RWPE2 (cell line): ENCODE results near the gene GRID2.

Experiments
- ATAC-seq: fragments of 200-7000 bp; cut with Tn5 transposase; 3 replicates; pipeline ENCODE4 v1.9.1; 2021; ENCODE audit warnings: low read depth
- DNase-seq: peaks from one replicate; pipeline ENCODE4 v3.0.0-alpha.2; 2020; ENCODE audit warnings: low spot score
- H3K27ac ChIP-seq: fragments of 450-650 bp; 2 replicates; pipeline ENCODE4 v1.5.1; 2017; ENCODE audit warnings: mild to moderate bottlenecking; ENCODE audit not compliant: poor library complexity, severe bottlenecking
- H3K27me3 ChIP-seq: fragments of 250-450 bp; sonication (Bioruptor Pico); 2 replicates; pipeline ENCODE4 v1.5.1; 2021; ENCODE audit warnings: mild to moderate bottlenecking, moderate library complexity; ENCODE audit not compliant: insufficient read depth, poor library complexity, severe bottlenecking
- H3K36me3 ChIP-seq: fragments of 250-450 bp; sonication (Bioruptor Pico); 2 replicates; pipeline ENCODE4 v1.5.1; 2020; ENCODE audit warnings: low read depth, mild to moderate bottlenecking, moderate library complexity
- H3K4me1 ChIP-seq: fragments of 250-450 bp; sonication (Bioruptor Pico); 2 replicates; pipeline ENCODE4 v1.5.1; 2021; ENCODE audit warnings: mild to moderate bottlenecking, moderate library complexity; ENCODE audit not compliant: insufficient read depth, poor library complexity, severe bottlenecking
- H3K4me3 ChIP-seq: fragments of 250-450 bp; sonication (Bioruptor Pico); 2 replicates; pipeline ENCODE4 v1.5.1; 2021; ENCODE audit warnings: mild to moderate bottlenecking, moderate library complexity; ENCODE audit not compliant: severe bottlenecking
- H3K9me3 ChIP-seq: fragments of 250-450 bp; sonication (Bioruptor Pico); 2 replicates; pipeline ENCODE4 v1.5.1; 2021; ENCODE audit warnings: mild to moderate bottlenecking, moderate library complexity; ENCODE audit not compliant: severe bottlenecking
- CTCF ChIP-seq: fragments of 450-650 bp; IDR thresholded peaks from one replicate; pipeline ENCODE4 v1.5.1; 2017; ENCODE audit warnings: mild to moderate bottlenecking, moderate library complexity; ENCODE audit not compliant: poor library complexity, severe bottlenecking

GRID2 gene

DNA sequence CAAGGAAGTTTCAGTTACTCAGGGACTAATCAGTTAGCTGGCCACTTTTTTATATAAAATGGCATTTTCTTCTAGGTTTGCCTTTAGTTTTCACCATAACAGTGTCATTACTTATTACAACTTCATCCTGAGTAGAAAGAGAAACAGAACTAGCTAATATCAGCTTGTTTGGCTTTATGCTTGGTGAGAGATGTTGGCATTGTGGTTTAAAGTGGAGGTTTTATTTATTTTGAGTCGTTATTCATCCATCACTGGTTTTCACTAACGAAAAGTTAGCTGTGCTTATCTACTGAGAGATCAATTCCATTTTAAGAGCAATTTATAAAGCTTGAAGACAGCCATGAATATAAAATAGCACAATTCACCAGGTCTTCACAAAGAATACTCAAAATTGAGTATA, 714.5 kb downstream of the GRID2 start:
- H3K4me3 ChIP-seq, result no peak overlapping the region
- no peaks in the 10 kb centered on the region for H3K36me3 ChIP-seq
- H3K27me3 ChIP-seq, result no peaks in the 10 kb centered on the region
- no peak overlapping the region for H3K27ac ChIP-seq
- TF ChIP-seq CTCF, result no peak
- no peaks in the 10 kb centered on the region for H3K9me3 ChIP-seq
- no peaks in the 10 kb centered on the region for H3K4me1 ChIP-seq
- DNase-seq, result no peak
- ATAC-seq, result no peak

DNA sequence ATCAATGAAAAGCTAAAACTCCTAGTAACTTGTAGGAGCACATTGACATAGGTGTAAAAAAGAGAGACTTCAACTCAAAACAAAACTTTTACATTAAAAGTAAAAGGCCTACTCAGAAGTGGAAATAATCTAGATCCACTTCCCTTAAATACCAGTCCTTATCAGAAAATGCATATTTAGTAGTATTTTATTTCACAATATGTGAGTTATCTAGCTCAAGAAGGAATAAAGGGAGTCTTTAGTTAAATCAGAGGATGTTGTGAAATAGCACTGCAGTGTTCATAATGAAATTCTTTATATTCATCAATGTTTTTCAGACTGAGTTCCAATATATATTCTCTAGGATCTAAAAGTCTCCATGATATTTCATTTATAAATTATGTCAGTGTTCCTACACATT, 715.0 kb downstream of the GRID2 start:
- TF ChIP-seq CTCF, result no peak
- ATAC-seq, result no peak

GRCh38 chr4:93029769-93030168, 726.0 kb downstream of the GRID2 start:
- no peak for ATAC-seq
- no peak for DNase-seq
- Histone ChIP-seq H3K27ac (no peak overlapping the region), H3K27me3 (no peaks in the 10 kb centered on the region), H3K9me3 (no peaks in the 10 kb centered on the region), H3K36me3 (no peaks in the 10 kb centered on the region), H3K4me1 (no peaks in the 10 kb centered on the region), H3K4me3 (no peak overlapping the region)
- TF ChIP-seq CTCF, result no peak

More for the DNA sequence above, 715.0 kb downstream of the GRID2 start:
- H3K4me3 ChIP-seq, result no peak overlapping the region
- no peaks in the 10 kb centered on the region for H3K27me3 ChIP-seq
- no peaks in the 10 kb centered on the region for H3K4me1 ChIP-seq
- no peaks in the 10 kb centered on the region for H3K36me3 ChIP-seq
- H3K9me3 ChIP-seq, result no peaks in the 10 kb centered on the region
- H3K27ac ChIP-seq, result no peak overlapping the region
- no peak for DNase-seq

DNA sequence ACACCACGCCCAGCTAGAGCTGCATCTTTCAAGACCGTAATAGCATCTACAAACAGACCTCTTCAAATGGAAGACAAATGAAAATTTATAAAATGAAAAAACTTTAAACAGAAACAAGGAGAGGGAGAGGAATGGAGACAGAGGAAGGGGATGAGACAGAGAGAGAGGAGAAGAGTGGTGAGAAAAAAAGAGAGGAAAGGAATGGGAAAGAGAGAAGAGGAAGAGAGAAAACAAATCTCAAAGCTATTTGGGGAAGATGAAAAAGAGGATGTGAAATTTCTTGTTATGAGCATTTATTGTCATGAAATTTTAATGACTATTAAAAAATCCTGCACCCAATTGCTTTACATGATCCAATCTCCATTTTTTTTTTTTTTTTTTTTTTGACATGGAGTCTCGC, 726.9 kb downstream of the GRID2 start:
- Histone ChIP-seq H3K27ac (no peak overlapping the region), H3K36me3 (no peaks in the 10 kb centered on the region), H3K9me3 (no peaks in the 10 kb centered on the region), H3K27me3 (no peaks in the 10 kb centered on the region), H3K4me1 (no peaks in the 10 kb centered on the region), H3K4me3 (no peak overlapping the region)
- ATAC-seq (no peak), DNase-seq (no peak)
- no peak for TF ChIP-seq CTCF

- no peaks in the 10 kb centered on the region for H3K9me3 ChIP-seq
- TF ChIP-seq CTCF, result no peak
- H3K27me3 ChIP-seq, result no peaks in the 10 kb centered on the region
- H3K4me1 ChIP-seq, result no peaks in the 10 kb centered on the region
- no peak for DNase-seq
- no peak overlapping the region for H3K4me3 ChIP-seq
- no peak overlapping the region for H3K27ac ChIP-seq
- no peak for ATAC-seq
- no peaks in the 10 kb centered on the region for H3K36me3 ChIP-seq
Measured at GRCh38 chr4:93031431-93032098, 727.8 kb downstream of the GRID2 start.
